Measurements from ENCODE around the gene ZFAND6.

Gene ZFAND6

GRCh38 chr15:80157215-80157614 is 97.7 kb downstream of the ZFAND6 start:
- TF ChIP-seq, protein P1, sequence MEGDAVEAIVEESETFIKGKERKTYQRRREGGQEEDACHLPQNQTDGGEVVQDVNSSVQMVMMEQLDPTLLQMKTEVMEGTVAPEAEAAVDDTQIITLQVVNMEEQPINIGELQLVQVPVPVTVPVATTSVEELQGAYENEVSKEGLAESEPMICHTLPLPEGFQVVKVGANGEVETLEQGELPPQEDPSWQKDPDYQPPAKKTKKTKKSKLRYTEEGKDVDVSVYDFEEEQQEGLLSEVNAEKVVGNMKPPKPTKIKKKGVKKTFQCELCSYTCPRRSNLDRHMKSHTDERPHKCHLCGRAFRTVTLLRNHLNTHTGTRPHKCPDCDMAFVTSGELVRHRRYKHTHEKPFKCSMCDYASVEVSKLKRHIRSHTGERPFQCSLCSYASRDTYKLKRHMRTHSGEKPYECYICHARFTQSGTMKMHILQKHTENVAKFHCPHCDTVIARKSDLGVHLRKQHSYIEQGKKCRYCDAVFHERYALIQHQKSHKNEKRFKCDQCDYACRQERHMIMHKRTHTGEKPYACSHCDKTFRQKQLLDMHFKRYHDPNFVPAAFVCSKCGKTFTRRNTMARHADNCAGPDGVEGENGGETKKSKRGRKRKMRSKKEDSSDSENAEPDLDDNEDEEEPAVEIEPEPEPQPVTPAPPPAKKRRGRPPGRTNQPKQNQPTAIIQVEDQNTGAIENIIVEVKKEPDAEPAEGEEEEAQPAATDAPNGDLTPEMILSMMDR (IDR thresholded peaks at IDR 0.05): no peak

- TF ChIP-seq, protein P1 (IDR thresholded peaks at IDR 0.05): no peak
Measured at GRCh38 chr15:80159301-80159700, 99.8 kb downstream of the ZFAND6 start.

- TF ChIP-seq, protein P1 (IDR thresholded peaks at IDR 0.05): no peak
Measured at GRCh38 chr15:80159811-80160569, 100.5 kb downstream of the ZFAND6 start.

DNA sequence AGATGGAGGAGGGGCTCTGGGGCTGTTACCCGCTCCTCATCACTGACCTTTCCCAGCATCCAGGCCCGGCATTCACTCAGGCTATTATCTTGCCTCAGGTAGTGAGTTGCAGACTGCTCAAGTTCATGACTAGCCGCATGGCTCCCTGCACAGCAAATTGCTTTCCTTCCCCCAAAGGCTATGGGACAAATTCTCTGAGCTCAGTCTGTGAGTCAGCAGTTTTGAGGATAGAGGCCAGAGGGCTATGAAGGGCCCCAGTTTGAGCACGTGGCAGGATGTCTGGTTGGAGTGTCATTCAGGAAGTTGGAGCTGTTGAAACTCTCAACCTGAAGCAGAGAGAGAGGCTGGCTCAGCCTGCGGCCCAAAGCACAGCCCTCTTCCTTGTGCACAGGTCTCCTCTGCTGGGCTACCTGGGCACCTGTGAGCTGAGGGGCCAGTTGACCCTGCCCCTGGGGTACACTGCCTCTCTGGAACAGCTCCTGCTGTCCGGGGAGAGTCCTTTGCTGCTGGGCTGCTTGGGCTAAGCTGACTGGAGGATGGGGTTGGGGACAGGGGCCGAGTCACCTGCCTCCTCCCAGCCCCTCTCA is 101.2 kb downstream of the ZFAND6 start:
- TF ChIP-seq, protein P1 (IDR thresholded peaks at IDR 0.05): no peak

DNA sequence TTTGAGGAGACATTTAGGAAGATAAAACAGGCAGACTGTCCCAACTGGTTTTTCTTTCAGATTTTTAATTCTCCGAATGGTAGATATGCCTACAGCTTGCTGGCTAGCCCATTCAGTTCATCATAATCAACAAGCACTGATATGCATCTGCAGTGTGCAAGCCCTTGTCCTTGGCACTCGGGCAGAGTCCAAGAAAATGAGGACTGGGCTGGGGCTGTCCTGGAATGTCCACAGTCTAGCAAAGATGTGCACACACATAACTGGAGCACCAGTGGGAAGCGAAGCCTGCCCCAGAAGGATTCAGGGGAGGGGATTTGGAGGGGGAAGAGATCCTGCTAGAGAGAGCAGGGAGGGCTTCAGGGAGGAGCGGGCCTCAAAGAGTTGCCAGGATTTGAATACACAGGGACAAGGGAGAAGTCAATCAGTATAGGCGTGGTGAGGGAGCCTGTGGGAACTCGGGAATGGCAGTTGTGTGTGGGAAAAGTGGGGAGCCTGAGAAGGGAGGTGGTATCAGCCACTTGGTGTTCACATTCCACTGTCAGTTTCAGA is 102.1 kb downstream of the ZFAND6 start:
- TF ChIP-seq, protein P1 (IDR thresholded peaks at IDR 0.05): no peak

DNA sequence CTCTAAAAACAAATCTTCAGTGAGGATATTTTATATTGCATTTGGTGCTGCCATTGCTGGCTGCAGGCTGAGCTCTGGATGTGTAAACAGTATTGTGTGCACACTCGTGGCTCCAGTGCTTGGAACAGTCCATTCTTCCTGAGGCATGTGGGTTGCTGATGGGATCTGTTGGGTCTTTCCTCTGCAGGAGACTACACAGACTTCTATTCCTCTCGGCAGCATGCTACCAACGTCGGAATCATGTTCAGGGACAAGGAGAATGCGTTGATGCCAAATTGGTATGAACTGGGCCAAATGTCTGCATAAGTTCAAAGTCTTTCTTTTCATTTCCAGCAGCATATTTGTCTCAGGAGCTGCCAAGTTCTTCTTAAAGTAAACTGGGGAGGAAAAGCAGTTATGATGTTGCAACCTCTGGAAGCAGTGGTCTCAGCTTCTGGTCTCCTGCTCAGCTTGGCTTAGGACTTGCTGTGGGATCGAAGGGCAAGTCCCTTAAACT is 102.6 kb downstream of the ZFAND6 start:
- TF ChIP-seq, protein P1 (IDR thresholded peaks at IDR 0.05): no peak

DNA sequence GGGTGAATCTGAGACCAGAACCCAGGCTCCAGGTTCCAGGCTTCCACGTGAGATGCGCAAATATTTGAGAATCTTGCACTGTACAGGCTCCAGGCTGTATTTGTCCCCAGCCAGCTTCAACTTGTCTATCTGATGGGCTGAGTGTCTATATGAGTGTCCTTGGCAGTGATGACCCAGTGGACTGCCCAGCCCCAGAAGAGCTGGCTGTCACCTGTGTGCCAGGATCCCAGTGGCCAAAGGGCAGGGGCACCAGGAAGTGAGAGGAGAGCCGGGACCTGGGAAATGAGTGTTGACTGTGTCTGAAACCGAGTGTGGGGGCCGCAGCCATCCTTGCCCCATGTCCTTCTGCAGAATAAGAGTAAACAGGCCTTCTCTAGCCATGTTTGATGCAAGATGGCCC is 103.7 kb downstream of the ZFAND6 start:
- TF ChIP-seq, protein P1 (IDR thresholded peaks at IDR 0.05): no peak
